Keratinocyte (primary cell): ENCODE measurements around the gene KLC4.

Experiments
- EZH2 ChIP-seq: IDR thresholded peaks from one replicate; pipeline ENCODE4 v1.6.1; 2012; ENCODE audit warnings: inconsistent platforms, mild to moderate bottlenecking, low read length, moderate library complexity
- TF ChIP-seq, protein P1 (sequence below), 3 experiments: IDR thresholded peaks in 1 of 3; conservative IDR thresholded peaks in 1 of 3; optimal IDR thresholded peaks in 1 of 3; 2 replicates in 2 of 3; 3 replicates in 1 of 3; pipeline versions ENCODE3 to v1.5.1; 2011; ENCODE audit warnings: low read length in 3 of 3, mild to moderate bottlenecking in 3 of 3, moderate library complexity in 2 of 3, control low read depth in 1 of 3, inconsistent platforms in 1 of 3; ENCODE audit not compliant: insufficient read depth in 2 of 3; ENCODE audit errors: extremely low read depth in 1 of 3

DNA sequence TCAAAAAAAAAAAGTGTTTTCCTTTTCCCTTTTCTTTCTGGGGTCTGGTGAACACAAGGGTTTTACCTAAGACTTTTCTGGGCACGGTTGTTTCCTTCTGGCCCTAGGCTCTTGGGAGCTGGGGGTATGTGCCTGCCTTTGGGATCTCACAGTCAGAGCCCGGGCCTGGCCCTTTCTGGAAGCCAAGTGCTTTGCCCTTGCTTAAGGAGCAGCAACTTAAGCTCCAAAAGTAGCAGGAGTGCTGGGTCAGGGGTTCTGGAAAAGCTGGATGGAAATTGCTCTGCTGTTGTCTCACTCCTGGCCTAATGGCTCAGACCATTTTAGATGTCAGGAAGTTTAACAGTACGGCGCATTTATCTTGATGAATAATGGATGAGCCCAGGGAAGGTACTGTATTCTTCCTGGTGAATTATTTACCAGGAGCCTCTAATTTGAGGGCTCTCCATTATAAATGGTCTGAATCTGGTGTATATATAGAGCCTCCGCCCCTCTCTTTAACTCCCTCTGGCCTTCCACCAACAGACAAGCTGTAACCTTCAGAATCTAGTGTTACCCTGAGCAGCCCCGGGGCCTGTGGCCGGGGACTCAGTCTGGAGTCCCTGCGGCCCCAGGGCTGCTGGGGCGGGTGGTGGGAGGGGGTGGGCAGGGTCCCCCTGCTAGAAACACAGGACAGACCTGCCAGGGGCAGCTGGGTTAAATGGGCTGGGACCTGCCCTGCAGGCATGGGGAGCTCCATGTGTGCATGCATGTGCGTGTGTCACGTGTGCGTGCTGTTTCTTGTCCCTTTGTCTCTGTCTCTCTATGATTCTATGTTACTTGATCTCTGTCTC, 54.2 kb downstream of the KLC4 start:
- no peak for TF ChIP-seq EZH2
- TF ChIP-seq, protein P1, sequence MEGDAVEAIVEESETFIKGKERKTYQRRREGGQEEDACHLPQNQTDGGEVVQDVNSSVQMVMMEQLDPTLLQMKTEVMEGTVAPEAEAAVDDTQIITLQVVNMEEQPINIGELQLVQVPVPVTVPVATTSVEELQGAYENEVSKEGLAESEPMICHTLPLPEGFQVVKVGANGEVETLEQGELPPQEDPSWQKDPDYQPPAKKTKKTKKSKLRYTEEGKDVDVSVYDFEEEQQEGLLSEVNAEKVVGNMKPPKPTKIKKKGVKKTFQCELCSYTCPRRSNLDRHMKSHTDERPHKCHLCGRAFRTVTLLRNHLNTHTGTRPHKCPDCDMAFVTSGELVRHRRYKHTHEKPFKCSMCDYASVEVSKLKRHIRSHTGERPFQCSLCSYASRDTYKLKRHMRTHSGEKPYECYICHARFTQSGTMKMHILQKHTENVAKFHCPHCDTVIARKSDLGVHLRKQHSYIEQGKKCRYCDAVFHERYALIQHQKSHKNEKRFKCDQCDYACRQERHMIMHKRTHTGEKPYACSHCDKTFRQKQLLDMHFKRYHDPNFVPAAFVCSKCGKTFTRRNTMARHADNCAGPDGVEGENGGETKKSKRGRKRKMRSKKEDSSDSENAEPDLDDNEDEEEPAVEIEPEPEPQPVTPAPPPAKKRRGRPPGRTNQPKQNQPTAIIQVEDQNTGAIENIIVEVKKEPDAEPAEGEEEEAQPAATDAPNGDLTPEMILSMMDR (optimal IDR thresholded peaks at IDR 0.05 in 1 of 3, IDR thresholded peaks at IDR 0.05 in 1 of 3, conservative IDR thresholded peaks at IDR 0.05 in 1 of 3; ENCODE audit: extremely low read depth in 1 of 3, insufficient read depth in 2 of 3, low read length in 3 of 3), result no peak
